HepG2 (cell line): Measurements from ENCODE around the gene HSPB9. TPM values are rescaled to one million over a fixed set of nuclear protein-coding genes. Genes with fewer than 3 reads are reported as not detected.

Experiments
- ATF7 ChIP-seq, 2 experiments: fragments of 450-650 bp in 1 of 2; sonication (generic) in 1 of 2; formaldehyde crosslinking in 1 of 2; IDR thresholded peaks; 2 replicates each; pipeline versions ENCODE4 v1.4.0 to v1.6.1; 2016 to 2020; ENCODE audit warnings: antibody characterized with exemption in 1 of 2, mild to moderate bottlenecking in 1 of 2, missing genetic modification reagents in 1 of 2
- BCL6 ChIP-seq: IDR thresholded peaks from 2 replicates; pipeline ENCODE4 v1.6.1; 2016; ENCODE audit warnings: missing genetic modification reagents, missing compliant biosample characterization
- CSRNP2 ChIP-seq: sonication (generic); formaldehyde crosslinking; conservative IDR thresholded peaks from 2 replicates; pipeline ENCODE4 v1.8.0; 2022; ENCODE audit warnings: low read depth, missing genetic modification reagents
- LRRFIP1 ChIP-seq: sonication (generic); formaldehyde crosslinking; conservative IDR thresholded peaks from 2 replicates; pipeline ENCODE4 v1.4.0; 2020; ENCODE audit warnings: missing genetic modification reagents
- MLX ChIP-seq: IDR thresholded peaks from 2 replicates; pipeline ENCODE4 v1.6.1; 2016
- MNT ChIP-seq: fragments of 450-650 bp; IDR thresholded peaks from 2 replicates; pipeline ENCODE4 v1.6.1; 2016
- MXD4 ChIP-seq: IDR thresholded peaks from 2 replicates; pipeline ENCODE4 v1.6.1; 2016; ENCODE audit warnings: mild to moderate bottlenecking, missing biosample characterization, missing genetic modification reagents
- NCOR1 ChIP-seq: fragments of 200-600 bp; sonication (generic); IDR thresholded peaks from 2 replicates; pipeline ENCODE4 v1.7.0; 2017; ENCODE audit warnings: antibody characterized with exemption, low read length, borderline replicate concordance
- SAP130 ChIP-seq: IDR thresholded peaks from 2 replicates; pipeline ENCODE4 v1.6.1; 2016; ENCODE audit warnings: low read depth
- SRSF9 ChIP-seq: fragments of 200-400 bp; formaldehyde crosslinking; IDR thresholded peaks from 2 replicates; pipeline ENCODE4 v1.6.1; 2018; ENCODE audit warnings: borderline replicate concordance, mild to moderate bottlenecking, low read depth, low read length; ENCODE audit not compliant: insufficient read depth, poor library complexity, severe bottlenecking
- TCF7 ChIP-seq: sonication (generic); IDR thresholded peaks from 2 replicates; pipeline ENCODE4 v1.6.1; 2016; ENCODE audit warnings: antibody characterized with exemption, low read depth
- TEAD3 ChIP-seq: optimal IDR thresholded peaks from 2 replicates; pipeline ENCODE3; 2016; ENCODE audit warnings: borderline replicate concordance
- ZBTB20 ChIP-seq: sonication (generic); formaldehyde crosslinking; IDR thresholded peaks from 2 replicates; pipeline ENCODE4 v1.8.1; 2023; ENCODE audit warnings: missing genetic modification reagents, low read depth, mild to moderate bottlenecking, borderline replicate concordance
- ZBTB3 ChIP-seq: sonication (generic); formaldehyde crosslinking; IDR thresholded peaks from 2 replicates; pipeline ENCODE4 v1.4.0; 2020; ENCODE audit warnings: low read depth, mild to moderate bottlenecking, moderate library complexity, missing genetic modification reagents, borderline replicate concordance
- ZC3H13 ChIP-seq: sonication (generic); formaldehyde crosslinking; IDR thresholded peaks from 2 replicates; pipeline ENCODE4 v1.8.1; 2023; ENCODE audit warnings: mild to moderate bottlenecking, missing genetic modification reagents, moderate library complexity
- ZFAT ChIP-seq: sonication (generic); formaldehyde crosslinking; conservative IDR thresholded peaks from 2 replicates; pipeline ENCODE4 v1.8.1; 2023; ENCODE audit warnings: missing genetic modification reagents, inconsistent platforms
- ZNF18 ChIP-seq: sonication (generic); formaldehyde crosslinking; IDR thresholded peaks from 2 replicates; pipeline ENCODE4 v1.8.0; 2022; ENCODE audit warnings: mild to moderate bottlenecking, missing genetic modification reagents; ENCODE audit not compliant: insufficient replicate concordance
- ZNF280B ChIP-seq: sonication (generic); formaldehyde crosslinking; IDR thresholded peaks from 2 replicates; pipeline ENCODE4 v1.5.0; 2020; ENCODE audit warnings: missing genetic modification reagents, mild to moderate bottlenecking, borderline replicate concordance
- ZNF337 ChIP-seq: sonication (generic); formaldehyde crosslinking; IDR thresholded peaks from 2 replicates; pipeline ENCODE4 v1.5.1; 2020; ENCODE audit warnings: missing genetic modification reagents, low read depth, mild to moderate bottlenecking, borderline replicate concordance
- polyA plus RNA-seq, 8 experiments: library from polyadenylated mRNA; depleted of rRNA in 3 of 8; stranded (reverse) in 7 of 8; unstranded in 1 of 8; fragments of >200 nt; fragmentation: Illumina TruSeq in 4 of 8; extraction: Trizol in 4 of 8; gene quantifications; 2 replicates each; pipeline versions ENCODE4 v1.2.1 to v1.2.3, GENCODE V29; 2011 to 2016; ENCODE audit warnings: low read depth in 4 of 8, missing spikeins in 1 of 8, mixed read lengths in 1 of 8; ENCODE audit not compliant: insufficient read depth in 1 of 8
- total RNA-seq, 5 experiments: library from RNA; depleted of rRNA; stranded (reverse); fragments of >200 nt; fragmentation: Illumina TruSeq; extraction: Trizol; gene quantifications; 2 replicates each; pipeline ENCODE4 v1.2.3, GENCODE V29; 2016; ENCODE audit warnings: low read depth in 1 of 5

Gene HSPB9
- total and polyA plus RNA-seq, 2 of the 13 experiments (the other 11 are each of a cell fraction or from before 2014, with no cell fraction given) = 0.05 to 0.24 TPM

- TF ChIP-seq LRRFIP1 (CRISPR knock-in tag) (no peak), MXD4 (CRISPR knock-in tag) (no peak), CSRNP2 (CRISPR knock-in tag) (no peak), ZBTB20 (no peak), ZC3H13 (CRISPR knock-in tag) (no peak), SAP130 (peak; percentile 36; the same call in 1 of the 2 replicates), NCOR1 (no peak), BCL6 (CRISPR knock-in tag) (no peak), ZNF337 (CRISPR knock-in tag) (no peak), ZFAT (CRISPR knock-in tag) (no peak), ATF7 (IDR thresholded peaks at IDR 0.05) (no peak), ATF7 (CRISPR knock-in tag; IDR thresholded peaks at IDR 0.05) (no peak), ZBTB3 (no peak), MLX (CRISPR knock-in tag) (no peak), ZNF280B (CRISPR knock-in tag) (peak; percentile 42; the same call in 1 of the 2 replicates), TCF7 (no peak), MNT (no peak), ZNF18 (no peak), TEAD3 (CRISPR knock-in tag) (peak; percentile 60), SRSF9 (no peak)
Observed at GRCh38 chr17:42101513-42102292, 20.9 kb upstream of the HSPB9 start (continued).
